Lower leg skin (tissue), 3 donors: ENCODE data around the gene RIPK1.
"Not testable (repeated sequence)": the region's sequence is repeated elsewhere in the genome, so short reads cannot be mapped to it uniquely, and the experiment has no call there.

Experiments used
- POLR2A ChIP-seq, 2 donors: fragments of 450-650 bp; IDR thresholded peaks; one replicate each; pipeline ENCODE4 v1.6.1; 2016 to 2017; ENCODE audit warnings: antibody characterized with exemption in 2 of 2, mild to moderate bottlenecking in 1 of 2, moderate library complexity in 1 of 2
- TF ChIP-seq, protein P1 (sequence below), 3 donors: fragments of 450-650 bp; IDR thresholded peaks; one replicate each; pipeline ENCODE4 v1.5.1; 2016; ENCODE audit warnings: antibody characterized with exemption in 3 of 3, mild to moderate bottlenecking in 3 of 3, moderate library complexity in 2 of 3

DNA sequence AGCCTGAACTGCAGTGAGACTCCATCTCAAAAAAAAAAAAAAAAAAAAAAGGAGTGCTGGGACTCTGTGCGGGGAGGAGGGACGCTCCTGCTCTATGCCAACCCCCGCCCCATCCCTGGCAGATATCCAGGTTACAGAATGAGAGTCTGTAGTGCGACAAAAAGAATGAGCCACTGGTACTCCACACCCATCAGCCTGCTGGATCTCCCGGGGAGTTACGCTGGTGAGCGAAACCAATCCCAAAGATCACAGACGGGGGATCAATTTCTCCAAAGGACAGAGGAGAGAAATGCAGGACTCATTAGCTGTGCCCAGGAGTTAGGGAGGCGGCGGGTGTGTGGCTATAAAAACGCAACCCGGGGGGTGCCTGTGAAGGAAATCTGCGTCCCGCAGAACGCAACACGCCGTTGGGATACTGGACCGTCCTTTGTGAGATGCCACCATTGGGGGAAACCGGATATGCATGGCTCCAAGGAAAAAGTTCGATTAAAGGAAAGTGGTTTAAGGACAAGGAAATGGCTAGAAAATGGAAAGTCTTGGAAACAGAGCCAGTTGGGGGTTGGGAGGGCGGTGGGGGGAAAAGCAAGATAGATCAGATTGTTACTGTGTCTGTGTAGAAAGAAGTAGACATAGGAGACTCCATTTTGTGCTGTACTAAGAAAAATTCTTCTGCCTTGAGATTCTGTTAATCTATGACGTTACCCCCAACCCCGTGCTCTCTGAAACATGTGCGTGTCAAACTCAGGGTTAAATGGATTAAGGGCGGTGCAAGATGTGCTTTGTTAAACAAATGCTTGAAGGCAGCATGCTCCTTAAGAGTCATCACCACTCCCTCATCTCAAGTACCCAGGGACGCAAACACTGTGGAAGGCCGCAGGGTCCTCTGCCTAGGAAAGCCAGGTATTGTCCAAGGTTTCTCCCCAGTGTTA, 13.8 kb upstream of the RIPK1 start:
- TF ChIP-seq, protein P1, sequence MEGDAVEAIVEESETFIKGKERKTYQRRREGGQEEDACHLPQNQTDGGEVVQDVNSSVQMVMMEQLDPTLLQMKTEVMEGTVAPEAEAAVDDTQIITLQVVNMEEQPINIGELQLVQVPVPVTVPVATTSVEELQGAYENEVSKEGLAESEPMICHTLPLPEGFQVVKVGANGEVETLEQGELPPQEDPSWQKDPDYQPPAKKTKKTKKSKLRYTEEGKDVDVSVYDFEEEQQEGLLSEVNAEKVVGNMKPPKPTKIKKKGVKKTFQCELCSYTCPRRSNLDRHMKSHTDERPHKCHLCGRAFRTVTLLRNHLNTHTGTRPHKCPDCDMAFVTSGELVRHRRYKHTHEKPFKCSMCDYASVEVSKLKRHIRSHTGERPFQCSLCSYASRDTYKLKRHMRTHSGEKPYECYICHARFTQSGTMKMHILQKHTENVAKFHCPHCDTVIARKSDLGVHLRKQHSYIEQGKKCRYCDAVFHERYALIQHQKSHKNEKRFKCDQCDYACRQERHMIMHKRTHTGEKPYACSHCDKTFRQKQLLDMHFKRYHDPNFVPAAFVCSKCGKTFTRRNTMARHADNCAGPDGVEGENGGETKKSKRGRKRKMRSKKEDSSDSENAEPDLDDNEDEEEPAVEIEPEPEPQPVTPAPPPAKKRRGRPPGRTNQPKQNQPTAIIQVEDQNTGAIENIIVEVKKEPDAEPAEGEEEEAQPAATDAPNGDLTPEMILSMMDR (IDR thresholded peaks at IDR 0.05), result not testable (repeated sequence)
- not testable (repeated sequence) for TF ChIP-seq POLR2A (IDR thresholded peaks at IDR 0.05)
